A549 (cell line): ENCODE results near the gene AIF1L. TPM values are rescaled to one million over a fixed set of nuclear protein-coding genes. Genes with fewer than 3 reads are reported as not detected.

Experiments used
- ATAC-seq, 2 experiments: fragments of 200-7000 bp in 1 of 2; fragments of >200 bp in 1 of 2; cut with Nextera tagmentation in 1 of 2; cut with Tn5 transposase in 1 of 2; 3 replicates each; pipeline versions ENCODE4 v1.8.0 to v1.9.1; 2018 to 2020; ENCODE audit warnings: mild to moderate bottlenecking in 1 of 2, moderate library complexity in 1 of 2
- CTCF ChIA-PET: fragments of 300-600 bp; sonication (Branson Sonifier 250); formaldehyde crosslinking; extraction: SDS; loops from one replicate; lab custom pipeline; 2021; ENCODE audit warnings: antibody characterized with exemption, inconsistent platforms; lab: Yijun Ruan, JAX
- POLR2A ChIA-PET: fragments of 350-600 bp; formaldehyde crosslinking; extraction: SDS; loops from one replicate; lab custom pipeline; 2021; ENCODE audit warnings: antibody characterized with exemption, inconsistent platforms; lab: Yijun Ruan, JAX
- DNase-seq, 2 experiments: peaks; one replicate each; pipeline versions ENCODE4 v3.0.0 to v3.0.0-alpha.2; 2011 to 2016; ENCODE audit warnings: low read depth in 1 of 2, low spot score in 1 of 2
- FAIRE-seq: peaks from 2 replicates; lab custom pipeline; 2011; peaks lifted over from hg19 to GRCh38; lab: Jason Lieb, UNC
- H3K27ac ChIP-seq, 2 experiments: fragments of >200 bp; sonication (Bioruptor Twin); formaldehyde crosslinking; 3 replicates each; pipeline ENCODE4 v1.5.1; 2016 to 2017
- H3K4me1 ChIP-seq: fragments of >200 bp; sonication (Bioruptor Twin); formaldehyde crosslinking; 3 replicates; pipeline ENCODE4 v1.6.1; 2016
- H3K4me2 ChIP-seq: fragments of >200 bp; sonication (Bioruptor Twin); formaldehyde crosslinking; 3 replicates; pipeline ENCODE4 v1.6.1; 2016
- H3K4me3 ChIP-seq: fragments of >200 bp; sonication (Bioruptor Twin); formaldehyde crosslinking; 3 replicates; pipeline ENCODE4 v1.5.1; 2016
- H3K9me3 ChIP-seq: fragments of >200 bp; sonication (Bioruptor Twin); formaldehyde crosslinking; 3 replicates; pipeline ENCODE4 v1.6.1; 2016
- CBX8 ChIP-seq: fragments of 200-600 bp; sonication (generic); IDR thresholded peaks from 2 replicates; pipeline ENCODE4 v1.6.1; 2016
- CEBPB ChIP-seq, 2 experiments: fragments of >200 bp in 1 of 2; sonication (Bioruptor Twin) in 1 of 2; formaldehyde crosslinking in 1 of 2; IDR thresholded peaks; 2 replicates each; pipeline ENCODE4 v1.6.1; 2012 to 2016
- CHD2 ChIP-seq: fragments of 150-350 bp; IDR thresholded peaks from 2 replicates; pipeline ENCODE4 v1.6.1; 2014; ENCODE audit warnings: low read length; ENCODE audit not compliant: partially characterized antibody
- E2F6 ChIP-seq: IDR thresholded peaks from 2 replicates; pipeline ENCODE4 v1.6.1; 2012; ENCODE audit warnings: low read depth, borderline replicate concordance
- ELK1 ChIP-seq: fragments of 150-350 bp; IDR thresholded peaks from 2 replicates; pipeline ENCODE4 v1.6.1; 2014; ENCODE audit warnings: low read depth, mild to moderate bottlenecking, low read length
- ESRRA ChIP-seq: fragments of 150-350 bp; IDR thresholded peaks from 2 replicates; pipeline ENCODE4 v1.6.1; 2014; ENCODE audit warnings: mild to moderate bottlenecking, low read length, borderline replicate concordance
- FOSB ChIP-seq: fragments of 250-450 bp; sonication (Bioruptor Pico); IDR thresholded peaks from 2 replicates; pipeline ENCODE4 v1.5.0; 2020; ENCODE audit warnings: mild to moderate bottlenecking, moderate library complexity
- FOSL2 ChIP-seq, 2 experiments: fragments of 450-650 bp in 1 of 2; fragments of >200 bp in 1 of 2; sonication (Bioruptor Twin) in 1 of 2; formaldehyde crosslinking; IDR thresholded peaks; 2 replicates each; pipeline versions ENCODE4 v1.5.0 to v1.6.1; 2016 to 2020; ENCODE audit warnings: mild to moderate bottlenecking in 1 of 2, moderate library complexity in 1 of 2
- HDAC2 ChIP-seq: fragments of 200-600 bp; sonication (generic); IDR thresholded peaks from 2 replicates; pipeline ENCODE4 v1.6.1; 2016
- HES2 ChIP-seq: fragments of >200 bp; sonication (Bioruptor Twin); formaldehyde crosslinking; IDR thresholded peaks from 2 replicates; pipeline ENCODE4 v1.6.1; 2016
- HOXA7 ChIP-seq: fragments of 250-450 bp; sonication (Bioruptor Pico); IDR thresholded peaks from 2 replicates; pipeline ENCODE4 v1.5.0; 2020; ENCODE audit warnings: mild to moderate bottlenecking, moderate library complexity
- HOXB13 ChIP-seq: fragments of 250-450 bp; sonication (Bioruptor Pico); IDR thresholded peaks from 2 replicates; pipeline ENCODE4 v1.5.0; 2020; ENCODE audit warnings: low read depth, mild to moderate bottlenecking, moderate library complexity
- HOXB5 ChIP-seq: fragments of 250-450 bp; sonication (Bioruptor Pico); IDR thresholded peaks from 2 replicates; pipeline ENCODE4 v1.5.0; 2020; ENCODE audit warnings: mild to moderate bottlenecking, moderate library complexity
- KDM1A ChIP-seq: fragments of 200-600 bp; sonication (generic); IDR thresholded peaks from 2 replicates; pipeline ENCODE4 v1.6.1; 2016; ENCODE audit warnings: low read depth, mild to moderate bottlenecking
- KDM5A ChIP-seq: fragments of 200-600 bp; sonication (generic); IDR thresholded peaks from 2 replicates; pipeline ENCODE4 v1.6.1; 2016; ENCODE audit warnings: antibody characterized with exemption, mild to moderate bottlenecking
- MAZ ChIP-seq: fragments of 150-350 bp; IDR thresholded peaks from 2 replicates; pipeline ENCODE4 v1.6.1; 2014; ENCODE audit warnings: antibody characterized with exemption, low read depth, low read length, borderline replicate concordance
- NPAS2 ChIP-seq: fragments of 250-450 bp; sonication (Bioruptor Pico); IDR thresholded peaks from 2 replicates; pipeline ENCODE4 v1.8.0; 2022; ENCODE audit warnings: mild to moderate bottlenecking, moderate library complexity, borderline replicate concordance
- PHF8 ChIP-seq: fragments of 200-600 bp; sonication (generic); IDR thresholded peaks from 2 replicates; pipeline ENCODE4 v1.6.1; 2016; ENCODE audit warnings: low read depth, mild to moderate bottlenecking, antibody characterized with exemption, moderate library complexity, borderline replicate concordance
- POLR2A ChIP-seq: IDR thresholded peaks from 2 replicates; pipeline ENCODE4 v1.6.1; 2012; ENCODE audit warnings: mild to moderate bottlenecking, low read length
- POLR2AphosphoS2 ChIP-seq: conservative IDR thresholded peaks from 2 replicates; pipeline ENCODE4 v1.6.1; 2012; ENCODE audit warnings: low read length, improper control_type of control experiment, inconsistent platforms
- RCOR1 ChIP-seq: fragments of 150-350 bp; IDR thresholded peaks from 2 replicates; pipeline ENCODE4 v1.6.1; 2014; ENCODE audit warnings: antibody characterized with exemption, low read length, low read depth
- REST ChIP-seq: fragments of 200-600 bp; sonication (generic); IDR thresholded peaks from 2 replicates; pipeline ENCODE4 v1.6.1; 2016; ENCODE audit warnings: antibody characterized with exemption, mild to moderate bottlenecking, moderate library complexity
- RFX5 ChIP-seq: fragments of 450-650 bp; IDR thresholded peaks from 2 replicates; pipeline ENCODE4 v1.7.1; 2014; ENCODE audit warnings: antibody characterized with exemption, mild to moderate bottlenecking, moderate library complexity
- TFCP2L1 ChIP-seq: fragments of 250-450 bp; sonication (Bioruptor Pico); IDR thresholded peaks from 2 replicates; pipeline ENCODE4 v1.5.0; 2021; ENCODE audit warnings: mild to moderate bottlenecking
- ZC3H11A ChIP-seq: fragments of 450-650 bp; IDR thresholded peaks from 2 replicates; pipeline ENCODE4 v1.6.1; 2014; ENCODE audit warnings: antibody characterized with exemption, mild to moderate bottlenecking
- ZSCAN20 ChIP-seq: fragments of 250-450 bp; sonication (Bioruptor Pico); IDR thresholded peaks from 2 replicates; pipeline ENCODE4 v1.8.0; 2022; ENCODE audit warnings: mild to moderate bottlenecking, moderate library complexity
- WGBS: methylation state at CpG from one replicate; pipeline ENCODE4 v1.1.6; 2017; ENCODE audit errors: missing lambda C conversion rate; 5-methylcytosine and 5-hydroxymethylcytosine counted together
- polyA plus RNA-seq, 4 experiments: library from polyadenylated mRNA; depleted of rRNA in 3 of 4; stranded (reverse); fragments of >200 nt; fragmentation: RNase III in 1 of 4; extraction: RNeasy Plus Mini Kit Qiagen cat#74134 plus additional on column Dnase treatment in 1 of 4; gene quantifications; 2 replicates in 3 of 4; 3 replicates in 1 of 4; pipeline ENCODE4 v1.2.3, GENCODE V29; 2011 to 2017

Gene AIF1L
- polyA plus RNA-seq, 2 of the 4 experiments (the other 2 are of a cell fraction), result 1.6 to 2.8 TPM

GRCh38 chr9:131162886-131163285 is 66.6 kb downstream of the AIF1L start:
- TF ChIP-seq PHF8 (no peak), NPAS2 (CRISPR knock-in tag) (no peak), HOXA7 (CRISPR knock-in tag) (no peak), RCOR1 (no peak), FOSL2 (IDR thresholded peaks at IDR 0.05) (no peak), FOSL2 (CRISPR knock-in tag; IDR thresholded peaks at IDR 0.05) (no peak), ZSCAN20 (CRISPR knock-in tag) (no peak)
- ChIA-PET CTCF (interaction anchor here (1.3 to 1.7 kb wide), 6 partner anchors 11 to 173 kb away, joined by 3 to 6 read pairs (median 5); no protein-coding TSS in a partner anchor), POLR2A (no interaction called here)
- Histone ChIP-seq H3K4me2 (no peak overlapping the region), H3K4me3 (no peak overlapping the region), H3K27ac (no peak overlapping the region), H3K9me3 (no peaks in the 10 kb centered on the region), H3K4me1 (no peaks in the 10 kb centered on the region)
- no peak for DNase-seq
- no peak for FAIRE-seq
- no peak for ATAC-seq
- 92% methylated on average over 4 of the region's 4 CpGs for WGBS

- ChIA-PET CTCF (interaction anchor here (1.7 to 7.6 kb wide), 2 partner anchors 12 to 171 kb away, joined by 6 to 64 read pairs; no protein-coding TSS in a partner anchor), POLR2A (no interaction called here)
- H3K4me1 ChIP-seq, result no peaks in the 10 kb centered on the region
- H3K4me3 ChIP-seq, result no peak overlapping the region
- DNase-seq (no peak), ATAC-seq (no peak), FAIRE-seq (no peak)
- TF ChIP-seq FOSL2 (IDR thresholded peaks at IDR 0.05), result no peak
- no peak for TF ChIP-seq FOSL2 (CRISPR knock-in tag; IDR thresholded peaks at IDR 0.05)
- no peak for TF ChIP-seq RFX5
- TF ChIP-seq ESRRA, result no peak
- H3K27ac ChIP-seq, result no peak overlapping the region
- H3K9me3 ChIP-seq, result no peaks in the 10 kb centered on the region
- no peak overlapping the region for H3K4me2 ChIP-seq
These were observed 69.2 kb downstream of the AIF1L start for GRCh38 chr9:131165523-131165922.

- no peak for DNase-seq
- CTCF ChIA-PET, result interaction anchor here (0.9 to 7.6 kb wide), 3 partner anchors 11 to 396 kb away, joined by 3 to 64 read pairs (median 21); no protein-coding TSS in a partner anchor
- no peak for ATAC-seq
- no peaks in the 10 kb centered on the region for H3K9me3 ChIP-seq
- no peaks in the 10 kb centered on the region for H3K4me1 ChIP-seq
- H3K27ac ChIP-seq, result no peak overlapping the region
- 84% methylated on average over 6 of the region's 6 CpGs for WGBS
- H3K4me2 ChIP-seq, result no peak overlapping the region
- TF ChIP-seq HDAC2 (no peak), CHD2 (no peak), KDM5A (no peak), HOXA7 (CRISPR knock-in tag) (no peak), HES2 (no peak), HOXB13 (CRISPR knock-in tag) (no peak), CEBPB (IDR thresholded peaks at IDR 0.05) (no peak), POLR2AphosphoS2 (no peak), REST (no peak), CBX8 (no peak), FOSB (CRISPR knock-in tag) (no peak), ZC3H11A (no peak), KDM1A (no peak), HOXB5 (CRISPR knock-in tag) (no peak), TFCP2L1 (no peak), MAZ (no peak), ELK1 (no peak), E2F6 (no peak), POLR2A (no peak)
- TF ChIP-seq, all 56 proteins: peak for 0
- no peak for FAIRE-seq
- H3K4me3 ChIP-seq, result no peak overlapping the region
- POLR2A ChIA-PET, result interaction anchor here (0.8 kb wide), 1 partner anchor 42 kb away, joined by 3 read pairs; the partner anchor contains the start of gene NUP214
These were observed 70.9 kb downstream of the AIF1L start for GRCh38 chr9:131167146-131167692.
